K562 (cell line): ENCODE data around the gene KCNN4. TPM values are rescaled to one million over a fixed set of nuclear protein-coding genes. Genes with fewer than 3 reads are reported as not detected.

Experiments
- ATAC-seq: fragments of 200-7000 bp; cut with Tn5 transposase; 3 replicates; pipeline ENCODE4 v1.9.1; 2020; ENCODE audit warnings: moderate library complexity
- BruUV-seq: library from RNA; stranded (reverse); fragments of 400-500 nt; replicated peaks from 2 replicates; lab custom pipeline; 2021; lab: Mats Ljungman, UMichigan
- CTCF ChIA-PET: fragments of 300-600 bp; formaldehyde crosslinking; extraction: SDS; loops from one replicate; lab custom pipeline; 2021; ENCODE audit warnings: low intra/inter-chr PET ratio; lab: Yijun Ruan, JAX
- POLR2A ChIA-PET: fragments of 300-600, 350-650 bp; sonication (Branson Sonifier 250); formaldehyde crosslinking; extraction: SDS; loops from one replicate; lab custom pipeline; 2021; ENCODE audit warnings: antibody characterized with exemption, inconsistent platforms; lab: Yijun Ruan, JAX
- DNase-seq, 4 experiments: peaks; one replicate each; pipeline versions ENCODE4 v3.0.0 to v3.0.0-alpha.2; 2011 to 2018; ENCODE audit warnings: low spot score in 3 of 4, mixed read lengths in 3 of 4; ENCODE audit errors: extremely low read depth in 1 of 4
- FAIRE-seq: peaks from 2 replicates; lab custom pipeline; 2011; peaks lifted over from hg19 to GRCh38; lab: Jason Lieb, UNC
- H2AFZ ChIP-seq: 2 replicates; pipeline ENCODE4 v1.6.0; 2011; ENCODE audit warnings: low read depth, low read length, control low read depth, inconsistent platforms
- H3K27ac ChIP-seq: fragments of 200-600 bp; 3 replicates; pipeline ENCODE4 v1.8.0; 2011; ENCODE audit warnings: low read depth, mild to moderate bottlenecking, control low read depth, inconsistent platforms, low read length, moderate library complexity, mixed read lengths; ENCODE audit errors: extremely low read depth
- H3K27me3 ChIP-seq, 2 experiments: fragments of 300-600 bp in 1 of 2; 2 replicates in 1 of 2; 3 replicates in 1 of 2; pipeline versions ENCODE4 v1.6.0 to v1.8.0; 2011; ENCODE audit warnings: inconsistent platforms in 2 of 2, low read length in 2 of 2, mild to moderate bottlenecking in 1 of 2, mixed read lengths in 1 of 2, moderate library complexity in 1 of 2; ENCODE audit not compliant: control insufficient read depth in 2 of 2, insufficient read depth in 2 of 2
- H3K36me3 ChIP-seq: fragments of 300-600 bp; 3 replicates; pipeline ENCODE4 v1.8.0; 2011; ENCODE audit warnings: mild to moderate bottlenecking, low read length, inconsistent platforms; ENCODE audit not compliant: control insufficient read depth, insufficient read depth
- H3K4me1 ChIP-seq, 2 experiments: fragments of 200-600 bp in 1 of 2; replicated peaks in 1 of 2; 2 replicates in 1 of 2; 3 replicates in 1 of 2; pipeline versions ENCODE4 v1.5.1 to v1.8.0; 2011; ENCODE audit warnings: inconsistent platforms in 2 of 2, low read length in 2 of 2, mild to moderate bottlenecking in 1 of 2, mixed read lengths in 1 of 2, moderate library complexity in 1 of 2; ENCODE audit not compliant: control insufficient read depth in 2 of 2, insufficient read depth in 2 of 2
- H3K4me2 ChIP-seq: 2 replicates; pipeline ENCODE4 v1.6.1; 2011; ENCODE audit warnings: low read length, control low read depth, inconsistent platforms, mixed read lengths; ENCODE audit not compliant: insufficient read depth
- H3K4me3 ChIP-seq: fragments of 200-600 bp; sonication (generic), shearing (Covaris generic); 2 replicates; pipeline ENCODE4 v1.5.1; 2016; ENCODE audit warnings: control low read depth, inconsistent platforms
- H3K79me2 ChIP-seq: fragments of 200-600 bp; 3 replicates; pipeline ENCODE4 v1.8.0; 2011; ENCODE audit warnings: low read length, inconsistent platforms; ENCODE audit not compliant: control insufficient read depth, insufficient read depth
- H3K9ac ChIP-seq, 2 experiments: 2 replicates each; pipeline versions ENCODE4 v1.6.0 to v1.6.1; 2011; ENCODE audit warnings: low read depth in 2 of 2, low read length in 2 of 2, control low read depth in 1 of 2, inconsistent platforms in 1 of 2, mild to moderate bottlenecking in 1 of 2, mixed read lengths in 1 of 2; ENCODE audit not compliant: insufficient read depth in 1 of 2
- H3K9me1 ChIP-seq: one replicate; pipeline ENCODE4 v1.6.0; 2011; ENCODE audit warnings: inconsistent platforms, mild to moderate bottlenecking, low read length, moderate library complexity; ENCODE audit not compliant: control insufficient read depth, insufficient read depth
- H3K9me3 ChIP-seq: replicated peaks from 2 replicates; pipeline ENCODE4 v1.5.1; 2011; ENCODE audit warnings: low read depth, low read length, inconsistent platforms; ENCODE audit not compliant: control insufficient read depth, insufficient read depth
- H4K20me1 ChIP-seq: replicated peaks from 2 replicates; pipeline ENCODE4 v1.6.1; 2011; ENCODE audit warnings: low read length, inconsistent platforms, mixed read lengths; ENCODE audit not compliant: control insufficient read depth, insufficient read depth
- CHAMP1 ChIP-seq: fragments of 450-650 bp; IDR thresholded peaks from 2 replicates; pipeline ENCODE4 v1.6.1; 2016; ENCODE audit warnings: mild to moderate bottlenecking
- EP400 ChIP-seq: fragments of 450-650 bp; IDR thresholded peaks from 2 replicates; pipeline ENCODE4 v1.6.1; 2017; ENCODE audit warnings: antibody characterized with exemption, mild to moderate bottlenecking, moderate library complexity
- FOXM1 ChIP-seq, 2 experiments: fragments of 450-650 bp in 1 of 2; sonication (generic) in 1 of 2; formaldehyde crosslinking in 1 of 2; IDR thresholded peaks; 2 replicates each; pipeline versions ENCODE4 v1.6.1 to v1.9.0; 2017 to 2022; ENCODE audit warnings: low read depth in 2 of 2, mild to moderate bottlenecking in 2 of 2, missing genetic modification reagents in 1 of 2, moderate library complexity in 1 of 2
- GATAD2B ChIP-seq: fragments of 450-650 bp; IDR thresholded peaks from 2 replicates; pipeline ENCODE4 v1.6.1; 2017; ENCODE audit warnings: mild to moderate bottlenecking, borderline replicate concordance
- GTF3C2 ChIP-seq: IDR thresholded peaks from 3 replicates; pipeline ENCODE4 v1.6.1; 2011; ENCODE audit warnings: borderline replicate concordance, mild to moderate bottlenecking, moderate library complexity; ENCODE audit not compliant: insufficient read length; ENCODE audit errors: extremely low read depth
- HNRNPK ChIP-seq: fragments of 200-400 bp; formaldehyde crosslinking; IDR thresholded peaks from one replicate; pipeline ENCODE4 v1.6.1; 2018; ENCODE audit warnings: mild to moderate bottlenecking, low read depth, low read length; ENCODE audit not compliant: poor library complexity, severe bottlenecking
- NFYB ChIP-seq: IDR thresholded peaks from 2 replicates; pipeline ENCODE4 v1.6.1; 2011; ENCODE audit warnings: mild to moderate bottlenecking, moderate library complexity; ENCODE audit not compliant: insufficient read length; ENCODE audit errors: extremely low read depth
- NR1H2 ChIP-seq: sonication (generic); formaldehyde crosslinking; IDR thresholded peaks from 2 replicates; pipeline ENCODE4 v1.4.0; 2020; ENCODE audit warnings: mild to moderate bottlenecking, missing genetic modification reagents
- SRSF1 ChIP-seq: fragments of 200-400 bp; formaldehyde crosslinking; IDR thresholded peaks from 2 replicates; pipeline ENCODE4 v1.6.1; 2017; ENCODE audit warnings: mild to moderate bottlenecking, low read depth, low read length, moderate library complexity
- SRSF3 ChIP-seq: fragments of 200-400 bp; formaldehyde crosslinking; IDR thresholded peaks from 2 replicates; pipeline ENCODE4 v1.6.1; 2016; ENCODE audit warnings: mild to moderate bottlenecking, low read length, moderate library complexity; ENCODE audit not compliant: insufficient read depth
- ZC3H4 ChIP-seq: sonication (generic); formaldehyde crosslinking; IDR thresholded peaks from 2 replicates; pipeline ENCODE4 v1.9.0; 2021; ENCODE audit warnings: missing genetic modification reagents, borderline replicate concordance
- ZNF408 ChIP-seq: fragments of 250-450 bp; sonication (Bioruptor Pico); IDR thresholded peaks from 2 replicates; pipeline ENCODE4 v1.4.0; 2020; ENCODE audit warnings: low read depth, mild to moderate bottlenecking, moderate library complexity
- ZNF431 ChIP-seq: sonication (generic); formaldehyde crosslinking; IDR thresholded peaks from 2 replicates; pipeline ENCODE4 v1.8.0; 2022; ENCODE audit warnings: mild to moderate bottlenecking, missing genetic modification reagents
- ZNF449 ChIP-seq: fragments of 250-450 bp; sonication (Bioruptor Pico); IDR thresholded peaks from 2 replicates; pipeline ENCODE4 v1.8.0; 2022; ENCODE audit warnings: moderate library complexity, mild to moderate bottlenecking, inconsistent platforms
- WGBS: fragments of 100-300 bp; shearing (Covaris generic); methylation state at CpG from one replicate; pipeline ENCODE4 v1.1.6; 2016; ENCODE audit warnings: low coverage, mixed read lengths; ENCODE audit not compliant: insufficient coverage; ENCODE audit errors: missing lambda C conversion rate; 5-methylcytosine and 5-hydroxymethylcytosine counted together
- in situ Hi-C: fragments of 300-500 bp; cut with MboI; formaldehyde crosslinking; loops from 4 replicates; pipeline ENCODE4 v1.15.0; 2018; ENCODE audit warnings: inconsistent platforms, mixed read lengths
- intact Hi-C: fragments of 100-400 bp; cut with micrococcal nuclease; formaldehyde crosslinking; loops from 2 replicates; pipeline ENCODE4 v1.14.2; 2022
- polyA plus RNA-seq, 8 experiments: library from polyadenylated mRNA; depleted of rRNA in 4 of 8; stranded (reverse) in 5 of 8; unstranded in 3 of 8; fragments of >200 nt; fragmentation: Nextera tagmentation in 2 of 8; fragmentation: Illumina TruSeq in 1 of 8; extraction: Ambion mirVana in 2 of 8; extraction: Trizol in 1 of 8; gene quantifications; 2 replicates each; pipeline versions ENCODE4 v1.2.1 to v1.2.3, GENCODE V29; 2011 to 2014; ENCODE audit warnings: inconsistent platforms in 1 of 8, missing spikeins in 1 of 8
- total RNA-seq, 7 experiments: library from RNA; depleted of rRNA in 6 of 7; stranded (reverse); fragments of >200 nt in 6 of 7; fragmentation: Illumina TruSeq in 2 of 7; extraction: Trizol in 2 of 7; gene quantifications; 2 replicates each; pipeline versions ENCODE4 v1.2.1 to v1.2.3, GENCODE V29; 2011 to 2021; ENCODE audit warnings: low replicate concordance in 1 of 7

The KCNN4 gene
- total and polyA plus RNA-seq, 9 of the 15 experiments (the other 6 are each of a cell fraction or from before 2014, with no cell fraction given), result 0.53 to 37.7 (median 25.9) TPM

GRCh38 chr19:43741075-43741825, 39.5 kb downstream of the KCNN4 start:
- Histone ChIP-seq H3K27me3 (no peaks in the 10 kb centered on the region), H3K36me3 (peaks cover 95% of the 10 kb centered on the region), H3K9ac (no peak overlapping the region), H3K27ac (no peak overlapping the region), H3K4me3 (no peak overlapping the region), H3K4me2 (no peak overlapping the region), H2AFZ (no peak overlapping the region), H3K9me3 (no peaks in the 10 kb centered on the region), H4K20me1 (no peaks in the 10 kb centered on the region; the same call in 1 of the 2 replicates), H3K79me2 (no peaks in the 10 kb centered on the region), H3K4me1 (no peaks in the 10 kb centered on the region; a peak in 1 of 5 replicates), H3K9me1 (no peaks in the 10 kb centered on the region)
- no peak for DNase-seq
- 87% methylated on average over 10 of the region's 10 CpGs for WGBS
- intact Hi-C loops, result no loop called here
- POLR2A ChIA-PET, result interaction anchor here (0.9 kb wide), 1 partner anchor 13 kb away, joined by 3 read pairs; the partner anchor contains the start of gene SMG9
- BruUV-seq, result no TSS peak
- in situ Hi-C loops, result no loop called here
- CTCF ChIA-PET, result no interaction called here
- FAIRE-seq, result no peak
- no peak for ATAC-seq
- TF ChIP-seq CHAMP1 (no peak), ZNF431 (no peak), HNRNPK (no peak), NR1H2 (CRISPR knock-in tag) (no peak), EP400 (no peak), ZNF408 (CRISPR knock-in tag) (no peak), GATAD2B (no peak), NFYB (no peak), ZNF449 (CRISPR knock-in tag) (no peak), SRSF3 (no peak), ZC3H4 (CRISPR knock-in tag) (no peak), GTF3C2 (no peak), FOXM1 (IDR thresholded peaks at IDR 0.05; ENCODE audit: low read depth) (no peak), FOXM1 (CRISPR knock-in tag; IDR thresholded peaks at IDR 0.05; ENCODE audit: low read depth) (no peak), SRSF1 (no peak)
